CD14-positive monocyte (primary cell): ENCODE data around the gene HECW1. TPM values are rescaled to one million over a fixed set of nuclear protein-coding genes. Genes with fewer than 3 reads are reported as not detected.

Experiments
- DNase-seq, 3 donors: peaks; one replicate each; pipeline ENCODE4 v3.0.0-alpha.2; 2011 to 2022
- H2AFZ ChIP-seq: 2 replicates; pipeline ENCODE4 v1.6.0; 2012; ENCODE audit warnings: mild to moderate bottlenecking, low read depth, low read length, inconsistent platforms; ENCODE audit not compliant: insufficient read depth, poor library complexity, severe bottlenecking
- H3K27ac ChIP-seq, 2 donors: 1 replicate in 1 of 2; 2 replicates in 1 of 2; pipeline ENCODE4 v1.5.1; 2012 to 2013; ENCODE audit warnings: low read length in 2 of 2, control low read depth in 1 of 2, inconsistent platforms in 1 of 2, low read depth in 1 of 2, mild to moderate bottlenecking in 1 of 2
- H3K27me3 ChIP-seq, 2 donors: one replicate each; pipeline versions ENCODE4 v1.6.0 to v1.6.1; 2011 to 2013; ENCODE audit warnings: low read length in 2 of 2; ENCODE audit not compliant: control insufficient read depth in 2 of 2, insufficient read depth in 2 of 2
- H3K36me3 ChIP-seq, 2 donors: replicated peaks in 1 of 2; 1 replicate in 1 of 2; 2 replicates in 1 of 2; pipeline versions ENCODE4 v1.5.1 to v1.6.1; 2012 to 2013; ENCODE audit warnings: low read length in 2 of 2, control low read depth in 1 of 2, inconsistent platforms in 1 of 2, mild to moderate bottlenecking in 1 of 2; ENCODE audit not compliant: insufficient read depth in 2 of 2, control insufficient read depth in 1 of 2
- H3K4me1 ChIP-seq, 2 donors: 1 replicate in 1 of 2; 2 replicates in 1 of 2; pipeline versions ENCODE4 v1.5.1 to v1.6.1; 2012 to 2013; ENCODE audit warnings: low read length in 2 of 2, control low read depth in 1 of 2, inconsistent platforms in 1 of 2, mild to moderate bottlenecking in 1 of 2, moderate library complexity in 1 of 2; ENCODE audit not compliant: insufficient read depth in 2 of 2, control insufficient read depth in 1 of 2
- H3K4me2 ChIP-seq: replicated peaks from 2 replicates; pipeline ENCODE3; 2012; ENCODE audit warnings: low read length, moderate library complexity, mild to moderate bottlenecking; ENCODE audit not compliant: poor library complexity, severe bottlenecking; ENCODE audit errors: extremely low read depth
- H3K4me3 ChIP-seq, 3 experiments: fragments of 200-600 bp in 1 of 3; sonication (generic) in 1 of 3; replicated peaks in 1 of 3; 1 replicate in 2 of 3; 2 replicates in 1 of 3; pipeline ENCODE4 v1.5.1; 2011 to 2013; ENCODE audit warnings: low read length in 3 of 3, mild to moderate bottlenecking in 3 of 3, control low read depth in 2 of 3, low read depth in 2 of 3, inconsistent platforms in 1 of 3, moderate library complexity in 1 of 3
- H3K79me2 ChIP-seq: 2 replicates; pipeline ENCODE4 v1.6.0; 2012; ENCODE audit warnings: mild to moderate bottlenecking, control low read depth, inconsistent platforms, low read length, moderate library complexity; ENCODE audit not compliant: insufficient read depth
- H3K9ac ChIP-seq: 2 replicates; pipeline ENCODE4 v1.6.0; 2017; ENCODE audit warnings: low read length, mild to moderate bottlenecking; ENCODE audit not compliant: insufficient read depth, poor library complexity, severe bottlenecking
- H3K9me3 ChIP-seq, 2 donors: replicated peaks in 1 of 2; 1 replicate in 1 of 2; 2 replicates in 1 of 2; pipeline versions ENCODE4 v1.5.1 to v1.6.1; 2012 to 2013; ENCODE audit warnings: low read length in 2 of 2, control low read depth in 1 of 2; ENCODE audit not compliant: control insufficient read depth in 1 of 2, insufficient read depth in 1 of 2
- H4K20me1 ChIP-seq: 2 replicates; pipeline ENCODE4 v1.6.0; 2012; ENCODE audit warnings: mild to moderate bottlenecking, low read length, control low read depth, moderate library complexity; ENCODE audit not compliant: insufficient read depth
- H3K27ac Mint-ChIP-seq, 7 donors: one replicate each; pipeline ENCODE4 v1.8.0; 2020; ENCODE audit warnings: mild to moderate bottlenecking in 7 of 7, mixed read lengths in 7 of 7, moderate library complexity in 6 of 7, inconsistent platforms in 2 of 7
- H3K27me3 Mint-ChIP-seq, 3 donors: one replicate each; pipeline ENCODE4 v1.8.0; 2021 to 2022; ENCODE audit warnings: low read depth in 3 of 3, mild to moderate bottlenecking in 3 of 3, mixed read lengths in 3 of 3, moderate library complexity in 3 of 3, inconsistent platforms in 1 of 3
- H3K36me3 Mint-ChIP-seq, 2 donors: one replicate each; pipeline ENCODE4 v1.8.0; 2020; ENCODE audit warnings: mixed read lengths in 2 of 2, inconsistent platforms in 1 of 2, mild to moderate bottlenecking in 1 of 2
- H3K4me1 Mint-ChIP-seq: one replicate; pipeline ENCODE4 v1.8.0; 2020; ENCODE audit warnings: mild to moderate bottlenecking, mixed read lengths
- H3K4me3 Mint-ChIP-seq, 2 donors: one replicate each; pipeline ENCODE4 v1.8.0; 2020; ENCODE audit warnings: mild to moderate bottlenecking in 2 of 2, mixed read lengths in 2 of 2, moderate library complexity in 1 of 2
- H3K9me3 Mint-ChIP-seq, 7 donors: one replicate each; pipeline ENCODE4 v1.8.0; 2020 to 2022; ENCODE audit warnings: mixed read lengths in 7 of 7, mild to moderate bottlenecking in 6 of 7, moderate library complexity in 6 of 7, inconsistent platforms in 2 of 7
- CTCF ChIP-seq: fragments of 200-600 bp; IDR thresholded peaks from one replicate; pipeline ENCODE4 v1.8.0; 2022; ENCODE audit warnings: antibody characterized with exemption, mild to moderate bottlenecking
- WGBS: methylation state at CpG from one replicate; pipeline ENCODE4 v1.1.5; 2013; ENCODE audit warnings: missing lambda C conversion rate; ENCODE audit not compliant: insufficient coverage; 5-methylcytosine and 5-hydroxymethylcytosine counted together
- intact Hi-C, 2 donors: fragments of 100-400 bp; cut with micrococcal nuclease; formaldehyde crosslinking; loops; one replicate each; pipeline versions ENCODE4 v1.15.0 to v1.15.1; 2023
- polyA plus RNA-seq, 3 donors: library from polyadenylated mRNA; depleted of rRNA in 1 of 3; unstranded in 2 of 3; stranded (reverse) in 1 of 3; fragments of 300-500 nt in 2 of 3; fragments of >200 nt in 1 of 3; fragmentation: Illumina TruSeq in 2 of 3; gene quantifications; 1 replicate in 2 of 3; 2 replicates in 1 of 3; pipeline ENCODE4 v1.2.3, GENCODE V29; 2012 to 2021

HECW1 gene
- polyA plus RNA-seq, 3 donors = not detected

- 43% methylated on average over 2 of the region's 4 CpGs for WGBS
- DNase-seq = no peak
- Histone ChIP-seq H3K79me2 (no peaks in the 10 kb centered on the region), H3K27ac (no peak overlapping the region), H2AFZ (no peak overlapping the region), H3K9me3 (peaks cover 0 to 6% of the 10 kb centered on the region in 2 donors), H4K20me1 (no peaks in the 10 kb centered on the region), H3K4me2 (no peak overlapping the region), H3K4me1 (no peaks in the 10 kb centered on the region), H3K36me3 (no peaks in the 10 kb centered on the region), H3K9ac (no peak overlapping the region), H3K27me3 (no peaks in the 10 kb centered on the region), H3K4me3 (no peak overlapping the region)
- intact Hi-C loops = no loop called here
- Mint-ChIP-seq H3K36me3 (no peaks in the 10 kb centered on the region), H3K9me3 (peaks cover 0 to 8% (median 5%) of the 10 kb centered on the region in 7 donors), H3K4me1 (no peaks in the 10 kb centered on the region), H3K27ac (no peak overlapping the region), H3K27me3 (peaks cover 0 to 4% (median 3%) of the 10 kb centered on the region in 3 donors), H3K4me3 (no peak overlapping the region)
- TF ChIP-seq CTCF = no peak
Observed at GRCh38 chr7:43096875-43097274, 15.6 kb upstream of the HECW1 start.

- Histone ChIP-seq H3K79me2 (no peaks in the 10 kb centered on the region), H3K27ac (no peak overlapping the region), H4K20me1 (no peaks in the 10 kb centered on the region), H3K9ac (no peak overlapping the region), H3K9me3 (peaks cover 0 to 6% of the 10 kb centered on the region in 2 donors), H3K4me3 (no peak overlapping the region), H3K27me3 (peaks cover 2% of the 10 kb centered on the region in 2 donors), H3K4me1 (no peaks in the 10 kb centered on the region), H3K4me2 (no peak overlapping the region), H2AFZ (no peak overlapping the region), H3K36me3 (no peaks in the 10 kb centered on the region)
- Mint-ChIP-seq H3K27me3 (peaks cover under 1 to 8% (median 7%) of the 10 kb centered on the region in 3 donors), H3K4me1 (no peaks in the 10 kb centered on the region), H3K36me3 (no peaks in the 10 kb centered on the region), H3K4me3 (no peak overlapping the region), H3K27ac (no peak overlapping the region), H3K9me3 (peaks cover 0 to 8% (median 3%) of the 10 kb centered on the region in 7 donors)
- TF ChIP-seq CTCF = no peak
- intact Hi-C loops = no loop called here
- WGBS = 81% methylated on average over 4 of the region's 6 CpGs
- DNase-seq = no peak
Observed at GRCh38 chr7:43099750-43100149, 12.7 kb upstream of the HECW1 start.
